ENCODE measurements around the gene LIN7A.

LIN7A gene, protein sequence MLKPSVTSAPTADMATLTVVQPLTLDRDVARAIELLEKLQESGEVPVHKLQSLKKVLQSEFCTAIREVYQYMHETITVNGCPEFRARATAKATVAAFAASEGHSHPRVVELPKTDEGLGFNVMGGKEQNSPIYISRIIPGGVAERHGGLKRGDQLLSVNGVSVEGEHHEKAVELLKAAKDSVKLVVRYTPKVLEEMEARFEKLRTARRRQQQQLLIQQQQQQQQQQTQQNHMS

DNA sequence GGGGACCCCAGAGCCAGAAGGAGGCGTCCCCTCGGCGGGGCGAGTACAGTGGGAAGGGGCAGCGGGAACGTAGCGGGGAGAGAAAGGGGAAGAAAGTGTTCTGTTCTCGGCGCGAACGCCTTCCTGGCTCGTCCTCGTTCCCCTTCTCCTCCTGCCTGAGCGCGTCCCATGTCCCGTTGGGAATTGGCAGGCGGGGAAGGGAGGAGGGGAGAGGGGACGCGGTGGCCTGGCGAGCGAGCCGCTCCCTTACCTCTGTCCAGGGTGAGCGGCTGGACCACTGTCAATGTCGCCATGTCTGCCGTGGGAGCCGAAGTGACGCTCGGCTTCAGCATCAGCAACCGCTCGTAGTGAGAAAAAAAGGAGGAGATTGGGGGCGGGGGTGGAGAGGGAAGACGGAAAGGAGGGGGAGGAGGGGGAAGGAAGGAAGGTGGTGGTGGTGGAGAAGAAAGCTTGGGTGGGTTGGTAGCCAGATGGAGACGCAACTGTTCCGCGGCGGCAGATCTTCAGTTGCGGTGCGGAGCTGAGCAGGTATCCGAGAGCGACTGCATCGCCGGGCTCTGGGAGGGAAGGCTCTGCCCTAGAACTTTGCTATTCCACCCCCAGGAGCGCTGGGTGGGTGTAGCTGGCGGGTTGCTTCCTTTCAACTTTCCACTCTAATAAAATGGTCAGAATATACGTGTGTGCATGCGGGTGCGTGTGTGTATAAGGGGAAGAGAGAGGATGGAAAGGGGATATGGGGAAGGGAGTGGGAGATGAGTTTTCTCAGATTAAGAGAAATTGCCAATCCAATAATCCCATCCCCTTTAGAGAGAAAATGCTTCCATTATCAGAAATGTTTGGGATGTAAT is at the start of gene LIN7A:
Gene LIN7A (minus strand): TSS at position 544 of the 848 bp plus-strand sequence. CDS start 212 bp downstream, at position 332.
- DNase-seq (ENCODE audit: low read depth in 2 of 2), result no peak

DNA sequence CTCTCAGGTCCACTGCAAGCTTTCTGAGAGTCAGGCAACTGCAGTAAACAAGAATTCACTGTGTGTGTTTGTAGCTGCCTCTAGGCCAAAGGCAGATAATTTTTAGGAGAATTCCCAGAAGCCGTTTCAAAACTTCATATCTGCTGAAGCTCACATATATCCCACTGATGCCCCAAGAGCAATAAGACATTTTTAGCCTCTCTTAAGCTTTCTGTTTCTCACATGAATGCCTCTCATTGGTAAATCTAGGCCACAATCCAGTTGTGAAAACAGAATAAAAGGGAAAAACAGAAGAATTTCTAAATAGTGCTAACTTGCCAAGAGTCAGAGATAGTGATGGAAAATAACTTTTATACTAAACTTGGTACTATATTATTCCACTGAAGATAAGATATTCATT is 48.5 kb upstream of the LIN7A start:
- DNase-seq (ENCODE audit: low read depth in 2 of 2), result no peak

DNA sequence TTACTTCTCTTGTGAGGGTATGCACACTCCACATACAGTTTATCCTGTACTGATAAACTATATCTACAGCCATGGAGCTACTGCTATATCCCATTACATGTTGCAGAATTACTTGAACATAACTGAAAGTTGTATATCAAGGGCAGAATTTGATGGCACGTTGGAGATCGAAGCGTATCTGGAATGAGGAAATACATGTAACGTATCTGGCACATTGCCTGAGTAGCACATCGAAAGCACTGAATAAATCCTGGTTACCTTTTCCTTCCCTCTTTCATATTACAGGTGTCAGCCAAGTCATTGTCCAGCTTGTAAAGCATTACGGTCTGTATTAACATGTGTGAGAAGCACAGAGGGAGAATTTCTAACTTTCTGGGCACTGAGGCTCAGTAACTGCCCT is 42.1 kb upstream of the LIN7A start:
- DNase-seq (ENCODE audit: low read depth in 2 of 2), result no peak

DNA sequence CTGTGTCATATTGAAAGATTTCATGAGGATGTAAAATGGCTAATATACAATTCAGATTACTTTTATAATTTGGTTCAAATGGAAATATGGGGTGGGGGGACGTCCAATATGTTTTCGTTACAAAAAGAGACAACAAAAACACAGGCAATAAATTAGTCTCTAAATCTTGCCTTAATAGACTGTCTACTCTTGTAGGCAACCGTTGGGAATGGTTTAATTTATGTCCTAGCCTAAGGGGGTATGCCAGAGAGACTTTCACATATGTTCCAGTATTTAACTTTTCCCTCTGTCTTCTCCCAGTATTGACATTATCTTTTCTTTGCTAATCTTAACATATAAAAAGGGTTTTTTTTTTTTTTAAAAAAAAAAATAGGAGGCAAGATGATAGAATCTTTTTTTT is 41.5 kb upstream of the LIN7A start:
- no peak for DNase-seq (ENCODE audit: low read depth in 2 of 2)

DNA sequence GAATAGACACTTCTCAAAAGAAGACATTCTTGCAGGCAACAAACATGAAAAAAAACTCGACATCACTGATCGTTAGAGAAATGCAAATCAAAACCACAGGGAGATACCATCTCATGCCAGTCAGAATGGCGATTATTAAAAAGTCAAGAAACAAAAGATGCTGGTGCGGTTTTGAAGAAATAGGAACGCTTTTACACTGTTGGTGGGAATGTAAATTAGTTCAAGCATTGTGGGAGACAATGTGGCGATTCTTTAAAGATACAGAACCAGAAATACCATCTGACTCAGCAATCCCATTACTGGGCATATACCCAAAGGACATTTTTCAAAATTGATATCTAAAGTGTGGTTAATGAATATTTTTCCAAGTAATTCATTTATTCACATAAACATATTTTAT is 39.6 kb upstream of the LIN7A start:
- DNase-seq (ENCODE audit: low read depth in 2 of 2), result no peak

DNA sequence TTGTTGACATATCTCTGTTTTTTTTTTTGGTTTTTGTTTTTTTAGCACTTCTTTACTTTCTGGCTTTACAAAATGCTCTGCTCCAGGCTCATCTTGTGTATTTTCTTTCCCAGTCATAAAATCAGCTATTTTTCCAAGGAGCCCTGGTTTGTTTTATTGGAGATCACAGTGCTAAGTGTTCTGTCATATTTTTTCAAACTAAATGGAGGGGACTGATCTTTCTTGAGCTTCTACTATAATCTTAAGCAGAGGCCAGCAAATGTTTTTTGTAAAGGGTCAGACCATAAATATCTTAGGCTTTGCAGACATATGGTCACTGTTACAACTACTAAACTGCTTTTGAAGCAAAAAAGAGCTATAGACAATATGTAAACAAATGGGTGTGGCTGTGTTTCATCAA is 30.6 kb upstream of the LIN7A start:
- no peak for DNase-seq (ENCODE audit: low read depth in 2 of 2)

DNA sequence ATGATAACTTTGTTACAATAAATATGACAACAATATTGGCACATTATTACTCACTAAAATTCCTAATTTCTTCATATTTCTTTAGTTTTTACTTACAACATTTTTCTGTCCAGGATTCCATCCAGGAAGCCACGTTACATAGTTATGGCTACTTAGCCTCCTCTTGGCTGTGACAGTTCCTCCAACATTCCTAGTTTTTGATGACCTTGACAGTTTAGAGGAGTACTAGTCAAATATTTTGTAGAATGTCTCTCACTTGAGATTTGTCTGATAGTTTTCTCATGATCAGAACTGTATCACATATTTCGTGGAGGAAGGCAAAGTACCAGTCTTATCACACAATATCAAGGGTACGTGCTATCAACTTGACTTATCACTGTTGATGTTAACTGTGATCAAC is 29.8 kb upstream of the LIN7A start:
- DNase-seq (ENCODE audit: low read depth in 2 of 2), result no peak

DNA sequence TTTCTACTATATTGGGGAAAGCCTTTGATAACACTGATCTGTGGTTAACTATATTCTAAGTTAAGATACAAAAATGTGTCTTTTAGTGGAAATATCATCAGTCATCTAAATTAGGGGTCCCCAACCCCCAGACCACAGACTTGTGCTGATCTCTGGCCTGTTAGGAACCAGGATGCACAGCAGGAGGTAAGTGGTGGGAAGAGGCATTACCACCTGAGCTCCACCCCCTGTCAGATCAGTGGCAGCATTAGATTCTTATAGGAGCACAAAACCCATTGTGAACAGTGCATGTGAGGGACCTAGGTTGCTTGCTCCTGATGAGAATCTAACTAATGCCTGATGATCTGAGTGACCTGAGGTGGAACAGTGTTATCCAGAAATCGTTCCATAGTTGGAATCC is 28.3 kb upstream of the LIN7A start:
- no peak for DNase-seq (ENCODE audit: low read depth in 2 of 2)

DNA sequence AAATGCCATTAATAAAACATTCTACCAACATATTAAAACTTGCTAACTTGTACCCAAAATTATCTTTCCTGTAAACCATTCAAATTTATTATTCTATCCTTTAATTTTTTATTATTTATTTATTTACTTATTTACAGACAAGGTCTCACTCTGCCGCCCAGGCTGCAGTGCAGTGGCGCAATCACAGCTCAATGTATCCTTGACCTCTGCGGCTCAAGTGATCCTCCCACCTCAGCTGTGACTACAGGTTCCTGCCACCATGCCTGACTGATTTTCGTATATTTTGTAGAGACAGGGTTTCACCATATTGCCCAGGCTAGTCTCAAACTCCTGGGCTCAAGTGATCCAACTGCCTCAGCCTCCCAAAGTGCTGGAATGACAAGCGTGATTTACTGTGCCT is 20.4 kb upstream of the LIN7A start:
- DNase-seq (ENCODE audit: low read depth in 2 of 2), result no peak

DNA sequence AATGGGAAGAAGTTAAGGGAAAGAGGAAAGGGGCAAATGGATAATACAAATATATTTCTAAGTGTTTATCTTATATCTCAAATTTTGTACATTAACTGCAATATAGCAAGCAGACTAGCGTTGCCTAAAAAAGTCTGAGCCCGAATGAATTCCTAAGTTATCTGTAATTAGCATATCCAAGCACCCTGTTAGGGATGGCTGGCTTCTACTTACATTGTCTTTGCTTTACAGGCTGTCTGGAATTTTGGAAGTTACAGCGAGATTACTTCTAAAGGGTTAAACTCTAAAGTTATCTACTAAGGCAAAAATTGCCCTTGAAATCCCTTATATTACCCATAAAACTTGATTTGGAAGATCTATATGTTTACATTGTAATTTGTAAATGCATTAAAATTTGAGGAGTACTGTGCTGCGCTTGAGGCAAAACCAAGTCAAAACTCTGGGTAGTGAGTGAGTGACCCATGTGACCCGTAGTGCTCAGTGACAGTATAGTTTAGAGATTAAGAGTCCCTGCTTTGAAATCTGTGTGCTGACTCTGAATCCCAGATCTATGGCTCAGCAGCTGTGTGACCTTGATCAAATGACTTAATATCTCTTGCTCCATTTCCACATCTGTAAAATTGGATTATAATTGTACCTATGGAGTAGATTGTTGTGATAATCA is 17.3 kb upstream of the LIN7A start:
- no peak for DNase-seq (ENCODE audit: low read depth in 2 of 2)

DNA sequence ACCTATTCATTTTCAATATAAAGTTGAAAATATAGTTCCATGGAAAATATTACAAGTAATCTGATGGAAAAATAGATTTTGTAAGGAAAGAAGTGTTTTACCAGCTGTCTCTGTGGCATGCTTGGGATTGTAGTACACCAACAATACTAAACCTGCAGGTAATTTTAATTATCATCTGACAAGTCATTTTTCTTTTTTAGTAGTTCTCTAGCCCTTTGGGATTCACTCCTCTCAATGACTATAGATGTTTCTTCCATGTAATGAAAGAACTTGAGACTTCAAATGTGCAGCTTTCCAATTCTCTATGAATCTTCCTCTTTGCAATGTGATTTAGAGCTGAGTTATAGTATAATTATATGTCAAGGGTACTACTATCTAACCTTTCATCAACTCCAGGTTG is 14.7 kb upstream of the LIN7A start:
- no peak for DNase-seq (ENCODE audit: low read depth in 2 of 2)

DNA sequence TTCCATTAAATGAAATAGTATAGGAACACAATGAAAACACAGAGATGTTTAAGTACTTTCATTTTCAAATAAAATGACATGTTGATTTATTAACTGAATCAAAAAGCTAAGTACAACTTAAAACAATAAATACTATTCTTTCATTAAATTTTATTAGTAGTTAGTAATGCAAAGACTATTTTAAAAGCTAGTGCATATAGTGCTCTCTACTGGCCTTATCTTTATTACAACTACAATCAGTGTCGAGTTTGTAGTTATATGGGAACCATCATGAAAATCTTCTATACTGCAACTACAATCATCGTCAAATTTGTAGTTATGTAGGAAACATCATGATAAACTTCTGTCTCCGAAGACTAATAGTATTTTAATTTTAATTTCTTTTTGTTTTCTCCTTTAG is 8.9 kb upstream of the LIN7A start:
- no peak for DNase-seq (ENCODE audit: low read depth in 2 of 2)

DNA sequence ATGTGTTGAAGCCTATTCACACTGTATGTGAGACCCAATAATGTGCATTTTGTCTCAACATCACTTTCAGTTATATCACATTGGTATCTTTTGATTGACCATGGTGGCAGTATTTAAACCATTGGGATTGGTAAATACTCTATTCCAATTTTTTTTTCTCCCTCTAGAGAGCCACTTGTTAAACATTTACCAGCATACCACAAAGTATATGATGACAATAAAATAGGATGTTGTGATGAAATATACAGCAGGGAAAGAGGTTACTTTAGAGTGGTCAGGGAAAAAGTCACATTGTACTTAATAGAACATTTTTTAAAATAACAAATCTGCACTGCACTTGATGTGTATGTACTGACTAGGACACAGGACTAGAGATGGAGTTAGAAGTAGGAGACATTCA is 5.6 kb upstream of the LIN7A start:
- no peak for DNase-seq (ENCODE audit: low read depth in 2 of 2)

DNA sequence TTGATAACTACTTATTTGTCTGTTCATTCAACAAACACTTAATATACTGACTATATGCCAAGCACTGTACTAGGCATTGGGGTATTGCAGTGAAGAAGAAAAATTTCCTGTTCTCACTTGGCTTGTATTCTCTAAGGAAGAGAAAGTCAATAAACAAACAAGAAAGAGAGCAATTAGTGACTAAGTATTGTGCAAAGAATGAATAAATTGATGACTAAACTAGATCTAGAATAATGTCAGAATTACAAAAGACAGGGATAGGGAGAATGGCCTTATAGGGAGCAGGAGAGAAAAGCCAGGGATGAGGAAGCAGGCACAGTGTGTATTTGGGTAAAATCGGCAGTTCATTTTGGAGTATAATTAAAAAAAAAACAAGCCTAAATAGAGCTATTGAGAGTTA is 4.2 kb upstream of the LIN7A start:
- DNase-seq (ENCODE audit: low read depth in 2 of 2), result no peak

DNA sequence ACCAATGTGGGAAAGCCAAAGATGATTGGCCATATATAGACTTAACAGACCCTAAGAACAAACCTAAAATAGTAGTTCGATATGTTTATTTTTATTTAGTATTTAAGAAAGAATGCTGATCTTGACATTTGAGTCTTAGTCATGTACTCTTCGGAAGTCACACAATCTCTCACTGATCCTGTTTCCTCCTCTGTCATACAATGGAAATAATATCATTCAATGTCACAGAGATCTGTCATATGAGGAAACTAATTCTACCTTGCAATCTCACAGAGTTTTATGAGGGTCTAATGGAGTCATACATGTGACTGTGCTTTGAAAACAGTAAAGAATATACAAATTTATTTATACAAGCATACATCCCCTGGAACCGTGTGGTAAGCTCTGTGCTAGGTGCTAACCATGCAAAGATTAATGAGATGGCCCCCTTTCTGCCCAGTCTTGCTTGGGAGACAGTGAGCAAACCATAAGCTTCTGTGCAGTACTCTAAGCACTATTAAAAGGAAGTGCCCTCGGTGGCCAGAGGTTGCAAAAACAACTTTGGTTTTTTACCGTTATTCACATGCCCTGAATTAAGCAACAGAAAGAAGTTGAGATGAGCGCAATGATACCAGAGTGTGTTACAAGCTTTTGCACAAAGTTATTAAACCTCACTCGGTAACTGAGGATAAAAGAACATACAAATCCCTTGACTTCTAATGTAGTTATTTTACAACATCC is 1.7 kb upstream of the LIN7A start:
- DNase-seq (ENCODE audit: low read depth in 2 of 2), result no peak

DNA sequence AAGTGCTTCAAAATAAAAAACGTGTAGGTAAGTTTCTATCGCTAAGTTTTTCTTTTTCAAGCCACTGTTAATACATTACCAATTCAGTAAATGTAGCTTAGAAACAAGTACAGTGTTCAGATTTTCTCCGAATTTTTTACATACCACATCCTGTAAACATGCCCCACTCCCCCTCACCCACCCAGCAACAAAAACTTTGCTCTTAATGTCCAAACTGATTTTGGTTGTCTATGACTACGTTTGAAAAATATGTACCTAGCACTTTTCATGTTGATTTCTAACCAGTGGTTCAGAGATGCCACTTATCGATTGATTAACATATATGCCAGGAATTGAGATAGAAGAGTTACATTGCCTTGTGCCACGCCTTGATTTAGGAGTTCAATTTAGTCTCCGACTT is 663 bp upstream of the LIN7A start:
- DNase-seq (ENCODE audit: low read depth in 2 of 2), result no peak

DNA sequence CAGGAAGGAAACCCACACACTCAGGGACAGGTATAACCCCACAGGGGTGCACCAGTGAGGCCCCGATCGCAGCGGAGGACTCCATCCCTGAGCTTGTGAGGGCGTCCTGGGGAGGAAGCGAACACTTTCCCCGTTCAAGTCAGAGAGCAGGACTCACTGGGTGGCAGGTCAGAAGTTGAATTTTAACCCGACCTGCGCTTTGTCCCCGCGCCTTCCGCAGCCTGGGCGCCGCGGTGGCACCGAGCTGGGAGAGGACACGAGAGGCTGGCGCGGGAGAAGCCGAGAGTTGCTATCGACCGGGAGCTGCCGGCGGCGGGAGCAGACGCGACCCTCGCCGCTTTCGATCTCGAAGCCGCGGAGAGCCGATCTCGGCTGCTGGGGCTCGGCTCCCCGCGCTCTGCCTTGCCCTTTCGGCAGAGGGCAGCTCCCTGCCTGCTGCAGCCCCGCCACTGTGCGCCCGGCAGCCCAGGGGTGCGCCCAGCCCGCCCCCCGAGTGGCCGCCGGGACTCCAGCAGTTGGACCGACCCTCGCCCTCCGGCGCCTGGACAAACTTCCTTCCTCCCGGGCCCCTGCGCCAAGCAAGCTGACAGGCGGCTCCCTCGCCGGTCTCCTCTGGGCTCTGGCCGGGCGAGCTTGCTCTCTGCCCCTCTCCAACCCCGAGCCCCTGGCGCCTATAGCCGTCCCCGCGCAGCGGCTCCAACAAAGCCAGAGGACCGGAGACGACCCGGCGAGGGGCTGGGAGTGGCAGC is 918 bp downstream of the LIN7A start:
- DNase-seq (ENCODE audit: low read depth in 2 of 2), result no peak

DNA sequence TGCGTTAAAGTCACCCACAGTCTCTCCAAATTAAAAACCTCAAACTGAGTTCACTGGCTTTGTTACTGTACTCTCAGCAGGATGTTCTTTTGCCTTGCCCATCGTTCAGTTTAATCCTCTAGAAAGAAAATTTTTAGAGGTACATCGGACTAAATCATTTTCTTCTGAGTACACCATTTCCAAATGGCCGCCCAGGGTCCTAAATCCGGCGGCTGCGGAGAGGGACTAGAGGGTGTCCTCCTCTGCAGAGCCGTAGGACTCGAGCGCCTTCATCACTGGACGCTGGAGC is 1.4 kb downstream of the LIN7A start:
- DNase-seq (ENCODE audit: low read depth in 2 of 2), result no peak

DNA sequence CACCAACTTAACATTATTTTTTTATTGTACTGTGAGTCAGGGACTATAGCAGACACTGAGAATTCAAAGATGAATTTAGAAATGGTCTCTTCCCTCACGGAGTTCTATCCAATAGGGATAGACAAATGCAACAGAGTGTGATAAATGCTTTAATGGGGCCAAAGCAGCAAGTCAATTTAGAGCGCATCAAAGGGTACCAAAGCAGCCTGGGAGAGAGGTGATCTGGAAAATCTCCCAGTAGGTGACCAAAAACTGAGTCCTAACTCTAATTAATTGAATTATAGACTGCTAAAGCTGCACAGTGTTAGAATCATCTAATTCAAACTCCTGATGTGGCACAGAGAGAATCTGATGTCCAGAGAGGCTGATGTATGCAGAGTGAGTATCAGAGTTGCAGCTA is 2.6 kb downstream of the LIN7A start:
- DNase-seq (ENCODE audit: low read depth in 2 of 2), result no peak

DNA sequence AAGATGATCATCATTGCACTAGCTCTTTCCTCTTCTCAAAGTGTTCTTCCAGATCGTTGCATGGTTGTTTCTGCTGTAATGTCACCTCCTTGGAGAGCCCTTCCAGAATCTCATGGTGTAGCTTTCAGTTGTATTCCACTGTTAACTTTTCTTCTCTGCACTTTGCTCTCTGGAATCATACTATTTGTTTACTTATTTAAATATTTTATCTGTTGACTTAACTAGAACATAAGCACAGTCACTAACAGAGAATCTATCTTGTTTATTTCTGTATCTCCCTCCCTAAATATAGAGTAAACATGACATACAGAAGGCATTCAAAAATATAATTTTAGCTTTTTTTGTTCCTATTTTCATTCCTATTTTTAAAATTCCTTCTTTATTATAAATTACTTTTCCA is 11.8 kb downstream of the LIN7A start:
- no peak for DNase-seq (ENCODE audit: low read depth in 2 of 2)

DNA sequence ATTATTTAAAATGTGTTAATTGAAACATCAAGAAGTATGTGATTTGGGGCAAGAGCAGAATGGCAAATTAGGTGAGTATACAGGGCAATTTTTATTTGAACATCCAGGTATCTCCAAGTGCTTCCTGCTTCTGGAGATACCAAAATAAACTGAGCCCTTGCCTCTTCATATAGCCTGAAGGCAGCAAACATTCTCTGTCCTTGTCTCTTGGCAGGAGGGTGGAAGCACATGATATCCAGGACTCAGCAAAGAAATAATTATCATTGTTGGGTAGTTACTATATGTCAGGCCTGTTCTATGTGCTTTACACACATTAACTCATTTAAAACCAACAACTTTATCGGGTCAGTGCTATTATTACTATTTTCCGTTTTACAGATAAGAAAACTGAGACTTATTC is 12.5 kb downstream of the LIN7A start:
- DNase-seq (ENCODE audit: low read depth in 2 of 2), result no peak

DNA sequence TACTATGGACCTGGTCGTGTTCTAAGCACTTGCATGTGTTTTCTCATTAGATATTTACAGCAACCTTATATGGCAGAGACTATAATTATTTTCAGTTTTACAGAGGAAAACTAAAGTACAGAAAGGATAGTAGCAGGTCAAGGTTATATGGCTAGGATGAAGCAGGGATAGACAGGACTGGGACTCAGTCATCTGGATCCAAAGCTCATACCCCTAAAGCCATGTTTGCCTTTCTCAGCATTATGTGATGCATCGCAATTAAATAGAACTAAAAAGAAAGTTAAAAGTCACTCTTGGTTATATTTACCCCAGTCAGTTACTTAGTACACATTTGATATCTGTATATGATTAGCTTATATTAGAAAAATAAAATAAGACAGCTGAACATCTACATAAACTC is 13.3 kb downstream of the LIN7A start:
- no peak for DNase-seq (ENCODE audit: low read depth in 2 of 2)
